ENCODE measurements around the gene SH2D3C. TPM values are rescaled to one million over a fixed set of nuclear protein-coding genes. Genes with fewer than 3 reads are reported as not detected.

The SH2D3C gene
- total and polyA plus RNA-seq, 9 donors = 1.9 to 17.0 (median 4.6) TPM

- intact Hi-C loops (cut with DNase I) = no loop called here
- H3K4me1 ChIP-seq (ENCODE audit: insufficient read depth) = peaks cover 8% of the 10 kb centered on the region
- H3K4me3 ChIP-seq = peak overlapping the region; percentile 77
- no peaks in the 10 kb centered on the region for H3K36me3 ChIP-seq
- no peaks in the 10 kb centered on the region for H3K27me3 ChIP-seq
- DNase-seq = peak in 2 of 5 donors; percentile 50 to 57
- 0% methylated on average over 23 to 44 of the region's 44 CpGs for WGBS, 3 donors
- TF ChIP-seq CTCF (IDR thresholded peaks at IDR 0.05) = no peak
- TF ChIP-seq POLR2A (IDR thresholded peaks at IDR 0.05) = no peak
- TF ChIP-seq EP300 (IDR thresholded peaks at IDR 0.05) = no peak
- peak overlapping the region in 1 of 2 donors; percentile 71 for H3K27ac ChIP-seq
- no peaks in the 10 kb centered on the region for H3K9me3 ChIP-seq
Measured at GRCh38 chr9:127714951-127715469, 63.5 kb downstream of the SH2D3C start.

GRCh38 chr9:127714020-127714750 is 64.3 kb downstream of the SH2D3C start:
- 72 to 78% (median 74%) methylated on average over 16 to 19 of the region's 19 CpGs for WGBS, 3 donors

GRCh38 chr9:127712867-127713266 is 65.6 kb downstream of the SH2D3C start:
- TF ChIP-seq POLR2A (IDR thresholded peaks at IDR 0.05) (no peak), CTCF (IDR thresholded peaks at IDR 0.05) (no peak), EP300 (IDR thresholded peaks at IDR 0.05) (no peak)
- no peak for DNase-seq
- no peaks in the 10 kb centered on the region for H3K27me3 ChIP-seq
- WGBS, 3 donors = 89 to 92% (median 91%) methylated on average over 9 to 10 of the region's 10 CpGs
- intact Hi-C loops (cut with DNase I) = no loop called here
- no peaks in the 10 kb centered on the region for H3K36me3 ChIP-seq
- no peak overlapping the region for H3K27ac ChIP-seq
- peaks cover 8% of the 10 kb centered on the region for H3K4me1 ChIP-seq (ENCODE audit: insufficient read depth)
- no peak overlapping the region for H3K4me3 ChIP-seq
- H3K9me3 ChIP-seq = no peaks in the 10 kb centered on the region

More at GRCh38 chr9:127714020-127714750, 64.3 kb downstream of the SH2D3C start:
- Histone ChIP-seq H3K27me3 (no peaks in the 10 kb centered on the region), H3K27ac (no peak overlapping the region), H3K4me1 (ENCODE audit: insufficient read depth) (peaks cover 8% of the 10 kb centered on the region), H3K36me3 (no peaks in the 10 kb centered on the region), H3K9me3 (no peaks in the 10 kb centered on the region), H3K4me3 (peak overlapping the region; percentile 77)
- intact Hi-C loops (cut with DNase I) = no loop called here
- TF ChIP-seq CTCF (IDR thresholded peaks at IDR 0.05) = no peak
- TF ChIP-seq EP300 (IDR thresholded peaks at IDR 0.05) = no peak
- no peak for TF ChIP-seq POLR2A (IDR thresholded peaks at IDR 0.05)
- DNase-seq = no peak

GRCh38 chr9:127712371-127712770 is 66.1 kb downstream of the SH2D3C start:
- Histone ChIP-seq H3K27ac (no peak overlapping the region), H3K4me1 (ENCODE audit: insufficient read depth) (peaks cover 8% of the 10 kb centered on the region), H3K36me3 (no peaks in the 10 kb centered on the region), H3K27me3 (no peaks in the 10 kb centered on the region), H3K9me3 (no peaks in the 10 kb centered on the region), H3K4me3 (no peak overlapping the region)
- DNase-seq = no peak
- WGBS, 3 donors = 91 to 93% (median 92%) methylated on average over 11 of the region's 11 CpGs
- intact Hi-C loops (cut with DNase I) = no loop called here
- TF ChIP-seq EP300 (IDR thresholded peaks at IDR 0.05) (no peak), CTCF (IDR thresholded peaks at IDR 0.05) (no peak), POLR2A (IDR thresholded peaks at IDR 0.05) (no peak)
